ENCODE results near the gene CNNM3. TPM values are rescaled to one million over a fixed set of nuclear protein-coding genes. Genes with fewer than 3 reads are reported as not detected.

CNNM3 gene
- total RNA-seq, 1 donor from 2014 or later: 28.3 TPM

DNA sequence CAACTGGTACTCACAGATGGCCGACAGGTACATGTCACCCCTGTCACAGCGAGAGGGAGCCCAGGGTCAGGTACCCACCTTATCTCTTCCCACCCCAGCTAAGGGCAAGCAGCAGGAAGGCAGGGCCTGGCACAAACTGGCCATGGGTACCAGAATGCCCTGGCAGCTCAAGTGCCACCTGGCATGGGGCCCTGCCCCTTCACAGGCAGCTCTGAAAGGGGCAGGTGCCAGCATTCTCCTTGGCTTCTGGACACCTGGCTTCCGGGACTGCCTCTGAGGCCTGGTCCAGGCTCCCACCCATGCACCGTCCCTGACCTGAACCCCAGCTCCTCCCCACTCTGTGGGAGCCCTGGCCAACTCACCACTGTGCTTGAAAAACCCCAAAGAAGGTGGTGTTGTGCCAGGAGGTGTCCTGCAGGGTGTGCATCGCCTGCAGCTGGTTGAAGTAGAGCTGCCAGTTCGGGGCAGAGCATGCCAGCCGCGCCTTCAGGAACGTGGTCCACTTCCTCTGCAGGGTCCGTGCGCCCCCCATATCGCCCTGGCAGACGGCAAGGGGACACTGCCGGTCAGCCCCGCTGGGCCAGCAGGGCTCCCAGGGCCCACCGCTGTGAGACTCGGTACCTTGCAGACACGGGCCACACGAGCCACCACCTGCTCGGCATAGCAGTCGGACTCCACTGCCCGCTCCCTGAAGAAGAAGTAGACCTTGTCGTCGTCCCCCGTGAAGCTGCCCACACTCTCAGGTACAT, 48.4 kb downstream of the CNNM3 start:
- no peaks in the 10 kb centered on the region for H3K9me3 Mint-ChIP-seq
- H3K27me3 Mint-ChIP-seq: no peaks in the 10 kb centered on the region
- H3K4me3 Mint-ChIP-seq: no peak overlapping the region
- TF ChIP-seq, protein P1, sequence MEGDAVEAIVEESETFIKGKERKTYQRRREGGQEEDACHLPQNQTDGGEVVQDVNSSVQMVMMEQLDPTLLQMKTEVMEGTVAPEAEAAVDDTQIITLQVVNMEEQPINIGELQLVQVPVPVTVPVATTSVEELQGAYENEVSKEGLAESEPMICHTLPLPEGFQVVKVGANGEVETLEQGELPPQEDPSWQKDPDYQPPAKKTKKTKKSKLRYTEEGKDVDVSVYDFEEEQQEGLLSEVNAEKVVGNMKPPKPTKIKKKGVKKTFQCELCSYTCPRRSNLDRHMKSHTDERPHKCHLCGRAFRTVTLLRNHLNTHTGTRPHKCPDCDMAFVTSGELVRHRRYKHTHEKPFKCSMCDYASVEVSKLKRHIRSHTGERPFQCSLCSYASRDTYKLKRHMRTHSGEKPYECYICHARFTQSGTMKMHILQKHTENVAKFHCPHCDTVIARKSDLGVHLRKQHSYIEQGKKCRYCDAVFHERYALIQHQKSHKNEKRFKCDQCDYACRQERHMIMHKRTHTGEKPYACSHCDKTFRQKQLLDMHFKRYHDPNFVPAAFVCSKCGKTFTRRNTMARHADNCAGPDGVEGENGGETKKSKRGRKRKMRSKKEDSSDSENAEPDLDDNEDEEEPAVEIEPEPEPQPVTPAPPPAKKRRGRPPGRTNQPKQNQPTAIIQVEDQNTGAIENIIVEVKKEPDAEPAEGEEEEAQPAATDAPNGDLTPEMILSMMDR (conservative IDR thresholded peaks at IDR 0.05): no peak
- no peak overlapping the region for H3K27ac Mint-ChIP-seq
- peaks cover 14% of the 10 kb centered on the region for H3K4me1 Mint-ChIP-seq (ENCODE audit: unreplicated experiment)
- DNase-seq (ENCODE audit: extremely low spot score, unreplicated experiment): no peak
- H3K36me3 Mint-ChIP-seq: peaks cover 16% of the 10 kb centered on the region

DNA sequence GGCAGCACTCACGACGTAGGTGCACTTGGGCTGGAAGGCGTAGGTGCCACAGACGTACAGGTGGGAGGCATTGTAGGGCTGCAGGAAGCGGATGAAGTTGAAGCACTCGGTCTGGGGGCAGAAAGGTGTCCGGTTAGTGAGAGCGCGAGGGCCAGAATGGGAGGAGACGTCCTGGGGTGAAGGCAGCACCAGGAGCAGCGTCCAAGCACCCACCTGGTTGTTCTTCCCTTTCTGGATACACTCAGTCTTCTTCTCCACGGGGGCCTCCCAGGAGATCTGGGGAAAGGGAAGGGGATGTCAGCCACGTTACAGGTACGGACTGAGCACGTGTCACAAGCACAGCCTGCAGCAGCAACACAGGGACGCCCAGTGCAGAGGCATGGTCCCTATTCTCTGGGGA, 49.6 kb downstream of the CNNM3 start:
- H3K36me3 Mint-ChIP-seq: peaks cover 13% of the 10 kb centered on the region
- no peak overlapping the region for H3K4me3 Mint-ChIP-seq
- H3K9me3 Mint-ChIP-seq: no peaks in the 10 kb centered on the region
- H3K4me1 Mint-ChIP-seq (ENCODE audit: unreplicated experiment): peaks cover 10% of the 10 kb centered on the region
- H3K27me3 Mint-ChIP-seq: no peaks in the 10 kb centered on the region
- TF ChIP-seq, protein P1 (conservative IDR thresholded peaks at IDR 0.05): no peak
- H3K27ac Mint-ChIP-seq: peak overlapping the region; percentile 39
- DNase-seq (ENCODE audit: extremely low spot score, unreplicated experiment): no peak

DNA sequence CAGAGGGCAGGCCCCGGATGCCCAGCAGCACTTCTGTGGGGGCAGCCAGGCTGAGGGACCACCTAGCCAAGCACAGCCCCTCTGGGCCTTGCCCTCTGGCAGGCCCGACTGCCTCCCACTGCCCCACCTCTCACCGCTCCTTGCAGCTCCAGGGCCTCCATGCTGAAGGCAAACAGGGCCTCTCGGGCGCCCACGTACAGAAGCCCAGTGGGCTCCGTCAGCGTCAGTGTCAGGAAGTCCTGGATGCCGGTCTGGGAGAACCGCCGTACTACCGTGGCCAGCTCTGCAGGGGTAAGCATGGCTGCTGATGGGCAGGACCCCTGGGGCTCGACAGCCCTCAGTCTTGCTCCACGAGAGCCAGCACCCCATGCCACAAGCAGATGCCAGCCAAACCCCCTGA, 50.1 kb downstream of the CNNM3 start:
- Mint-ChIP-seq H3K27ac (no peak overlapping the region), H3K9me3 (no peaks in the 10 kb centered on the region), H3K27me3 (no peaks in the 10 kb centered on the region), H3K4me3 (no peak overlapping the region), H3K36me3 (peaks cover 13% of the 10 kb centered on the region), H3K4me1 (ENCODE audit: unreplicated experiment) (peaks cover 15% of the 10 kb centered on the region)
- TF ChIP-seq, protein P1 (conservative IDR thresholded peaks at IDR 0.05): no peak
- DNase-seq (ENCODE audit: extremely low spot score, unreplicated experiment): no peak

DNA sequence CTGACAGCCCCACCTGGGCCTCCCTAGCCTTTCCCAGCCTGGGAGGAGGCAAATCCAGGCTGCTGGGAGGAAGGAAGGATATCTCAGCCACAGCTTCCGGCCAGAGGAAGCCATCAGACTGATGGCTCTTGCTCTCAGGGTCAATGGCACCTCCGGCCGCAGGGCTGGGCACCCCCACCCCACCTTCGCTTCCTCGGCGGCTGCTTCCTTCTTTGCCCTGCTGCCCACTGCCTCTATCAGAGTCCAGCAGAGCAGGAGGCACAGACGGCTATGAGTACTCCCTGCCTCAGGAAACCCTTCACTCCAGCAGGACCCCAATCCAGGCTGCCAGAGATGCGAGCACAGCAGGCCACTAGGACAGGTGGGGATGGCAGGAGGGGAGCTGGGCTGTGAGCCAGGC, 50.5 kb downstream of the CNNM3 start:
- H3K27ac Mint-ChIP-seq: no peak overlapping the region
- H3K9me3 Mint-ChIP-seq: no peaks in the 10 kb centered on the region
- H3K36me3 Mint-ChIP-seq: peaks cover 13% of the 10 kb centered on the region
- H3K4me3 Mint-ChIP-seq: peak overlapping the region; percentile 78
- H3K4me1 Mint-ChIP-seq (ENCODE audit: unreplicated experiment): peaks cover 18% of the 10 kb centered on the region
- H3K27me3 Mint-ChIP-seq: no peaks in the 10 kb centered on the region
- TF ChIP-seq, protein P1 (conservative IDR thresholded peaks at IDR 0.05): no peak
- DNase-seq (ENCODE audit: extremely low spot score, unreplicated experiment): no peak

DNA sequence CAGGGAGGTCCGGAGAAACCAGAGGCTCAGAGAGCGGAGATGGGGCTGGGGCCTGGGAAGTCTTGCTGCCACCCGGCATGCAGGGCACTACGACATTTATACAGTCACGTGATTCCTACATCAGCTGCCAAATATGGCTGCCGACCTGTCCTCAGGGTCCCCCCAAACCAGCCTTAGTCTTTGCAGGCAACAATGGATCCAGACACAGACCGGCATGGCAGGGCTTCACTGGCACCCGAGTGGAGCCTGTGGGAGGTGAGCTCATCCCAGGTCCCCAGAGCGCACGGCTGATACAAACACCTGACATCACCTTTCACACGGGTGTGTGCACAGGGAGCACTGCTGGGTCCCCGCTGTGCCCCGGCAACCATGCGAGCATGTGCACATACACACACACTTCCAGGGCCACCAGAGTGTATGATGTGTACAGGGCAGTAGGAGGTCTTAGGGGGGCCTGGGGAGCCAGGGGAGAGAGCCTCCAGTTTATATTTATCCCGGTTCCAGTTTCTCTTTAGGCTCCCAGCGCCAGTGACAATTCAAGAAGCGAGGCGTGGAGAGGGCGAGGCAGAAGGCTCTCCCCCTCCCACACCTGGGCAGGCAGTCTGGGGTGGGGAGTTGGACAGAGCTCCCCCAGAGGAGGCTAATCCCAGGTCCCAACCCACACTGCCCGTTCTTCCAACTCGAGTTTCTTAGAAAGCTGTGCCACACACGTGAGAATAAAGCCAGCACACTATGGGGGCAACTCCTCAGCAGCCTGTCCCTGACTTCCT, 51.1 kb downstream of the CNNM3 start:
- H3K27ac Mint-ChIP-seq: peak overlapping the region; percentile 90
- H3K9me3 Mint-ChIP-seq: no peaks in the 10 kb centered on the region
- peaks cover 10% of the 10 kb centered on the region for H3K36me3 Mint-ChIP-seq
- peak overlapping the region; percentile 91 for H3K4me3 Mint-ChIP-seq
- H3K27me3 Mint-ChIP-seq: no peaks in the 10 kb centered on the region
- peaks cover 18% of the 10 kb centered on the region for H3K4me1 Mint-ChIP-seq (ENCODE audit: unreplicated experiment)
- no peak for DNase-seq (ENCODE audit: extremely low spot score, unreplicated experiment)
- TF ChIP-seq, protein P1 (conservative IDR thresholded peaks at IDR 0.05): no peak

Measured in type B pancreatic cell (in vitro differentiated cells).